HG03045 (cell line): ENCODE data around the gene PRKG1.
"Not testable (repeated sequence)": the region's sequence is repeated elsewhere in the genome, so short reads cannot be mapped to it uniquely, and the experiment has no call there.

Source experiments
- ATAC-seq: cut with Tn5 transposase; IDR thresholded peaks from one replicate; pipeline ENCODE4 v1.9.1; 2021; ENCODE audit warnings: mild to moderate bottlenecking, moderate library complexity; ENCODE audit not compliant: unreplicated experiment

Gene PRKG1

DNA sequence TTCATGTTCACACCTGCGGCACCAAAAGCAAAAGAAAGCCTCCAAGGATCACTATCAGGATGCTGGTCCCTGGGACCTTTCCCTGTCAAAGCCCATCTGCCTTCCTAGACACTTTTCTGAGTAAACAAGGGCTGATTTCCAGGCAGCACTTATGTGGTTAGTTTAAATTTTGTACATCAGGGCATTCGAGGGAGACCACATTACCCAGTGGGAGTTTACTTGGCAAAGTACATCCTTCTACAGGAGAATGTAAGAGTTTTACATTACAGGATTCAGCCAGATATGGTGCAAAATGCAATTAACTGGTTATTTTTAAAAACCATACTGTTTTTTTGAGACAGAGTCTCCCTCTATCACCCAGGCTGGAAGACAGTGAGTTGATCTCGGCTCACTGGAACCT is 493.0 kb downstream of the PRKG1 start:
- no peak for ATAC-seq

DNA sequence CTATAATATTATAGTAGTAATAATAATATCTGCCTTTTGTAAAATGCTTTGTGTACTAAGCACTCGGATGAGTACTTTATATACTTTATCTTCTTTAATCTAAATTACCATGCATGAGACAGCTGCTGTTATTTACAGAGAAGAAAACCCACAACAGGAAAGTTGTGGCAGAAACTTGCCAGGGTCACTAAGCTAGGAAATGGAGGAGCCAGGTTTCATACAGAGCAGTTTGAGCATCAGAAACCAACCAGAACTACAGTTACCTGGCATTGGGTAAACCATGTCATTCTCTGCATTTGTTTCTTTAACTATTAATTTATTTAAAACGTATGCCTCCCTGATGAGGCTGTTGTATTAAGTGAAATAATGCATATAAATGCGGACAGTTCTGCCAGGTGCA is 495.2 kb downstream of the PRKG1 start:
- no peak for ATAC-seq

DNA sequence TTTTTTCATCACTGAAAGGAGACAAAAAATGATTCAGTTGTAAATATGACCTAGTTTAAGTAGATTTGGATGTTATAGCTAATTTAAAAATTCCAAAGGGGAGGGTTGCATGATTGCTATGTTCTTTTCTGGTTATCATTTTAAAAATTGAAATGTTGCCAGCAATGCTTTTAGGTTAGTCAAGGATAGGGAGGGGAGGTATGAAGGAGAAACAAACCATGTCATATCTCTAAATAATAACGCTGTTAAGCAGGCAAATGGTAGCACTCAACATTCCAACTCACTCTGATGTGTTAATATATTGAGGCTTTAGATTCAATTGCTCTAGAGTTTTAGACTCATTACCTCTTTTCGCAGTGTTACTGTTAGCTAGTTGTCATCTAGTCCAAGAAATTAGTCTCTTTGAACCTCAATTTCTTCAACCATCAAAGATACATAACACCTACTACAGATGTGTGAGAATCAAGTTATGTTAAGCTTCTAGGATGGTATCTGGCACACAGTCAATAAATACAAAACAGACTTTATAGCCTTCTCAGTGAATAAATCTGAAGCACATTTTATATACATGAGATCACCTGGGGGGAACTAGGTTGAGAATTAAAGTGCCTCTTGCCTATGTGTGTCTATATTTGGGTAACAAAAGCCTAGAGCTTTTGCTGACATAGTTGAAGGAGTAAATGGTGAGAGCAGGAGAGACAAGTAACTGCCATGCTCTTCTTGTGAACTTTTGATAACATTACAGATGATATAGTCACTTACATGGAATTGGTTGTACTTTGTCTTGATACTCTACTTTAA is 500.2 kb downstream of the PRKG1 start:
- ATAC-seq, result no peak

DNA sequence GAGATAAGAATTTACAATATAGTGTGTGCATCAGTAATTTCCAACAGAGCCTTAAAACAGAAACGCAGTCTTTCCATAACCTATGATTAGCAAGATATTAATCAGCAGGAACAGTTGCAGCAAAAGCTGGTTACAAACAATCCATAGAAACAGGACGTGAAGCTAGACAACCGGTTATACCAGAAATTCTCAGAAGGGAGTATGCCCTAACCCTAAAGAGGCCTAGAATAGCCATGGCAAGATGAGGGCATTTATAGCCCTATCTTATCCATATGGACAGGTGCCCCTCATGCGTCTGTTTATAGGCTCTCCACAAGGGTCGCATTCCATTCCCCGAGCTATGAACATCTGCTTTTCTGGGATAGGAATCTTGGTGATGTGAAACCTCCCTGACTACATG is 506.9 kb downstream of the PRKG1 start:
- not testable (repeated sequence) for ATAC-seq

DNA sequence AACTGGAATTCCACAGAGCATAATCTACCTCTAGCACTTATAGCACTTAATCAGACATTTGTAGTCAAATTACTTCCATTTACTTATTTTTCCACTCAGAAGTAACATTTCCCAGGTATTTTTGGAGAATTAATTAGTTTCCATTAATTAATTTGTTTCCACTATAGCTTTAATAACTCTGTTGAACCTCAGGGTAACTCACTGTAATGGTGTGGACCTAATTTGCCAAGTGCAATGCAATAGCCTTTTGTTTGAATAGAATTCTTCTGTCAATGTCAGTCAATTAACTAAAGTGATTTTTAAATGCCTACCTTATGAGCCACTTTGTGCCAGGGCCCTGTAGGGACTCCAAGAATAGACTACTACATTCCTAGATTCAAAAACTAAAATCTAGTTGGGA is 509.7 kb downstream of the PRKG1 start:
- ATAC-seq, result no peak

DNA sequence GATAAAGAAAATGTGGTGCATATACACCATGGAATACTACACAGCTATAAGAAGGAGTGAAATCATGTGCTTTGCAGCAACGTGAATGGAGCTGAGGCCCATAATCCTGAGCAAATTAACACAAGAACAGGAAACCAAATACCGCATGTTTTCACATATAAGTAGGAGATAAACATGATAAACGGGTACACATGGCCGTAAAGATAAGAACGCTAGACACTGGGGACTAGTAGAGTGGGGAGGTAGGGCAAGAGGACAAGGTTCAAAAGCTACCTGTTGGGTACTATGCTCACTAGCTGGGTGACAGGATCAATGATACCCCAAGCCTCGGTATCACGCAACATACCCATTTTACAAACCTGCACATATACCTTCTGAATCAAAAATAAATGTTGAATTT is 511.5 kb downstream of the PRKG1 start:
- no peak for ATAC-seq

DNA sequence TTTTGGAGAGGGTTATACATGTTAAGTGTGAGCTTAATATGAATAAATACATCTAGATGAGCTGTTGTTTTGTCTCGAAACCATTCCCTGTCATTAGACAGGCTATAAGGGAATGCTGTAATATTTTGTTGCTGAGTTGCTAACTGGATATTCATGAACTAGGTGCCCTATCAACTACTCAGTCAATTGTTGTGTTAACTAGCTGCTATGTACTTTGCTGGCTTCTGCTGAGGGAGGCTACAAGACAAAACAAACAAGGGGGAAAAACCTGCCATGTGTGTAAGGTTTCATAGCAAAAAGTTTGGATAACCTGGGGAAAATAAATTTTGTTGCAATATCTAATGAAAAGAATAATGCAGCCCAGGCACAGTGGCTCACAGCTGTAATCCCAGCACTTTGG is 514.7 kb downstream of the PRKG1 start:
- no peak for ATAC-seq

DNA sequence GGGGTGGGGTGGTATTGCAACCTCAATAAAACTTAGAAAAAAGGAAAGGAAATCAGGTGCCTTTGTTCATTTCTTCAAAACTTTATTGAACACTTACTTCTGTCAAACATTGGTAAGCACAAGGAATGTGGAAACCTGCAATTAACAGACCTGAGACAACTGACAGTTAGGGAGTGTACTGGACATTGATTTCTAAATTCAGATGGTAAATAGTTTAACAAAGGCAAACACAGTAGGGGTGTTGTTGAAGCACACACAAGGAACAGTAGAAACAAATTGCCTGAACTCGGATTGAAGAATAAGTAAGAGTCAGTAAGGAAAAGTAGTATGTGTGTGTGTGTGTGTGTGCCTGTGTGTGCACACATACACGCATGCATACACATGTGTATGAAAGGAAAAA is 516.5 kb downstream of the PRKG1 start:
- ATAC-seq, result no peak

DNA sequence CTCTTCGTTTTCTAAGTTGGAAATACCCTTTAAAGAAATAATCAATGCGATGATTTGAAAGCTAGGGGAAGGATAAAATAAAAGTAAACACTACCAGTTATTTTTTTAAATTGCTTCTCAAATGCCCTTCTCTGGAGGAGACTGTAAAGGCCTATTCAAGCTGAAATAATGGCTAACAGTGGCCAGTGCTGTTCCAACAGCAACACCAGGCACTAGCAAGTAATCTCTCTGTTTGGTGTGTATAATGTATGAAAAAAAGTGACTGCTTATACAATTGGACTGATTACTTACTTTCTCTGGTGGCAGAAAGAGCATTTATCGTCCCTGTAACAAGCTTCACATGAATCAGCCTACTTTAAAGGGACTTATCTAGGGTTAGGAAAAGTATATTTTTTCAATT is 522.4 kb downstream of the PRKG1 start:
- ATAC-seq, result no peak

DNA sequence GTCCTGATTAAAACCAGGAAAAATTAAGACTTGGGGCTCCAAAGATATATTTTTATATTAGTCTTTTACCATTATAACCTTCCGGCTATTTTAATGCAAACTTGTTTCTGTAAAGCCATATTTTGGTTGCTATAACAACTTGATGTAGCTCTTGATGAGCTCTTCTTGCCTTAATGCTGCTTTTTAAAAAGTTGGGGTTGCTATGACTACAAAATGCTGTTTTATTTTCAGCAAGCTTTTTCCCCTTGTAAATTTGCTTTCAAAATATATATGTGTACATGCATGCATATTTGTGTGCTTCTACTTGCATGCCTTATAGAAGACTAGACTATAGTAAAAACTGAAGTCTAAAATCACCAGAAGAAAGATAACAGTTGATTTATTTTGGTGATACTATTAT is 525.4 kb downstream of the PRKG1 start:
- no peak for ATAC-seq

DNA sequence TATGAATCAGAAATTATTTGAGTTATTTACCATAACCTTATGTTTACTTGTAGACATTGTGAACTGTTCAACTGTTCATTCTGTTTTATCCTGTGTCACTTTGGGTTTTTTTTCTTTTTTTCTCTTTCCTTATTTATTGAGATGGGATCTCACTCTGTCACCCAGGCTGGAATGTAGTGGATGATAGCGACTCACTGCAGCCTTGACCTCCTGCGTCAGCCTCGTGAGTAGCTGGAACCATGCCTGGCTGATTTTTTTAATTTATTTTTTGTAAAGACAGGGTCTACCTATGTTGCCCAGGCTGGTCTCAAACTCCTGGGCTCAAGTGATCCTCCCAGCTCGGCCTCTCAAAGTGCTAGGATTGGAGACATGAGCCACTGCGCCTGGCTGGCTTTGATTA is 528.0 kb downstream of the PRKG1 start:
- no peak for ATAC-seq

DNA sequence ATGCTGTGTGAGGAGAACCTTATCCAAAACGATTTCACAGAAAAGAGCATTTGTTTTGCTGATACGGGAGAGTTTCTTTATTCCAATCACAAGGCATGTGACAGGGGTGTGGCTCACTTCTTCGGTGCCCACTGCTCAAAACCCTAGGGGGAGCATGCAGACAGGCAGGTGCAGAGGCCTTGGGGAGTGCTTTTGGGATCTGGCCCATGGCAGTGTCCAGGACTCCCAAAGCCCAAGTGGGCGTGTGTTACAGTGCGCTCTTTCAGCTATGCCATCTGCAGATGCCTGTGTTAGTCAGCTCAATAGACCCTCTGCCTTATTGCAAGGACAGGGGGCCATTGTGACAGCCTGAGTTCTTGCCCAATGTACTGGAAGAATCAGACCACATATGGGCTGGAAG is 530.3 kb downstream of the PRKG1 start:
- no peak for ATAC-seq

DNA sequence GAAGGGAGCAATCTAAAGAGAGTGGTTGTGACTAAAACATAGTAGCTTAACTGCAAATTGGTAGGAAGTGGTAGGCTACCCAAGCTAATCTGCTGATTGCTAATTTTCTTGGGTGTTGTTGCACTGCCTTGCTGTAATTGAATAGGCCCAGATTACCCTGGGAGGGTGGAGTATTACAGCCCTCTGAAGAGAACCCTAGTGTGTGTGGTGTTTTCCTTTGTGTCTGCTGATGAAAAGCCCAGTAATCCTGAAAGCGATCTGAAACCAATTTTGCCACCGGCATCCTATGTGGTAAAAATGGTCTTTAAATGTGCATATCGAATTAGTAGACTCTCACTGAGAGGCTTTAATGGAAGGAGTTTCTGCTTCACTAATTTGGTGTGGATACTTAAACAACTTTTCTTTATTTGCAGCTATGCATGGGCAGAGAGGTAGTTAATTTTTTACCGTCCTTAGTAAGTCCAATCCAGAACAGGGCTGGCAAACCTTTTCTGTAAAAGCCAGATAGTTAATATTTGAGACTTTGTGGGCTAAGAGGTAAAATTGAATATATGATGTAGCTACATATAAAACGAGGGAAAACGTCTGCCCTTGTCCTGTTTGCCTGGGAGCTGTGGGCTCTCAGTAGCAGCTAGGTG is 532.7 kb downstream of the PRKG1 start:
- ATAC-seq, result no peak

DNA sequence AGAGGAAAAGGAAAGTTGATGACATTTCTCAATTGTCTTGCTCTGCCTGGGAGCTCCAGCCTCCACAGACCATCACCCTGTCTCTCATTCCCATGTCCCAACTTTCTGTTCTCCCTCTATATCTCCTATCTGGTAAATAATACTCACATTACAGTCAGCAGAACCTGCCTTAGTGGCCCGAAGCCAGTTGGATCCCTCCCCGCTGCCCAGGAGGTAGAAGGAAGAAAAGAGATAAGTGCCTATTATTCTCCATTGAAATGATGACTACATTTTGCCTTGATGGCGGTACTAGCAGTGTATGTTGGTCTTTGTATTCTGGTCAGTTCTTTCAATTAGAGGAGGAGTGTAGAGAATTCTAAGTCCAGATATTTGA is 533.2 kb downstream of the PRKG1 start:
- no peak for ATAC-seq

DNA sequence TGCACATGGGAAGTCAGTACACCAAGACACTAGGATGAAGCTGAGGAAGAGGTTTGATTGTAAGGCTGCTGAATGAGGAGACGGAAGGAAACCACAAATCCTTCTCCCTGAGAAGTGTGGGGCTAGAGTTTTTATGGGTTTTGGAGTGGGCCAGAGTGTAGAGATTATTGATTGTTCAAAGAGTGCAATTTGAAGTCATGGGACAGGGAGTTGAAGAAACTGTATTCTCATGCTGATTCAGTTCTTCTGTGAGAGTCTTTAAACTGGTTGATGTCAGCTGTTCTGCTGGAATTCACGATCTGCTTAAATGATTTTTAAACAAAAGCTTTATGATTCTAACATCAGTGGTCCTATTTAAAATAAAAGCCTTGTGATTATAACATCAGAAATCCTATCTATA is 533.9 kb downstream of the PRKG1 start:
- no peak for ATAC-seq

DNA sequence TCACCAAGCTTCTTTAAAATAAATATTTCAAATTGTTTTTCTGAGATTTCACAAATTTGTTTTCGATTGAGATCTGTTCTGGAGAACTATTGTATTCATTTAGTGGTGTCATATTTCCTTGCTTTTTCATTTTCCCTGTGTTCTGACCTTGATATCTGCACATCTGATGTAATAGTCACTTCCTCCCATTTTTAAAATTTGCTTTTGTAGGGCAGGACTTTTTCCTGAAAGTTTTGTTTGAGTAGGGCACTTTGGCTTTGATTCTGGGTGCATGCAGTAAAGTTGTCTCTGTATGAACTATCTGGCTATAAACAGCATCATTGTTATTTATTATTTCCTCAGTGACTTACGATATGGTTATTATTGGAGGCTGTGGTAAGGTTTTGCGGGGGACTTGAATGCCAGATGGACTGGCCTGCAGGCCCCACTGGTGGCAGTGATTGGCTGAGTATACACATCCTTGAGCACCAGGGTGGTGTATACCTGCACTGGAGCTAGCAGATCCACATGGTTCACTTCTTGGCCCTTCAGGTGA is 541.5 kb downstream of the PRKG1 start:
- ATAC-seq, result no peak

DNA sequence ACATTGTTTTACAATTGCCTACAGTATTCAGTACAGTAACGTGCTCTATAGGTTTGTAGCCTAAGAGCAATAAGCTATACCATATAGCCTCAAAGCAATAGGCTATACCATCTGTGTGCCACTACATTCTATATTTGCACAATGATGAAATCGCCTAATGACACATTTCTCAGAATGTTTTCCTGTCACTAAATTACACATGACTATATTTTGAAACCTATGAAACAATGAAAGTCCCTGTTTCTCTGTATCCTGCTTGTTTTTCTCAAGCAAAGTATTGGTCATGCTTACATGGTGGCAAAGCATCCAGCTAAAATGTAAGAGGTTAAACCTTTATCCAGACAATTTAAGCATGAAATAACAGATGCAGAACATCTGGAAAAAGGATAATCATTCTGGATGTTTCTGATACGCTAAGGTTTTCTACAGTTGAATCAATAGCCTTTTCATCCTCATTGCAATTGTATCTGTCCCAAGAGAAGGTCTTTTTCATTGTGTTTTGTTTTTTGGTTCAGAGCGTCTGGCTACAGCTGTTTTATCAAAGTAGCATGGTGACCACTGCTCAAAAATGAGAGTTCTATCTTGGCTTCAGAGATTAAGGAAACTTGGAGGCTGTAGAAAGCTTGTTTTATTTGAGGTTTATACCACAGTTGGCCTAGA is 543.4 kb downstream of the PRKG1 start:
- ATAC-seq, result no peak

DNA sequence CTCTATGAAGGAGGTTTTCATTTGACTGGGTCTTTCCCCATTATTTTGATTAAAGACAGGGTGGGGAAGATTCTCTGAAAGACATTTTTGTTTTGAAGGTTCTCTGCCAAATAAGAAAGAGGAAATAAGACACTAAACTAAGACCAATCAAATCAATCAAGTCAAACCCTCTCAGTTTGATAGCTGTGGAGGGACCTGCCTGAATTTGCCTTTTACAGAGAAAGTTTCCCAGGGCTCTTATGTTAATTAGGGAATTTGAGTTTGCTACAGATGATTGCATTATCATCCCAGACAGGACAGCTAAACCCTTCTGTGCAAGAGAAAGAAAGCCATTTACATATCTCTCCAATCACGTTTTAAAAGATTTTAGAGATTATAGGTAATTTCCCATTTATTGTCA is 545.1 kb downstream of the PRKG1 start:
- ATAC-seq, result no peak

DNA sequence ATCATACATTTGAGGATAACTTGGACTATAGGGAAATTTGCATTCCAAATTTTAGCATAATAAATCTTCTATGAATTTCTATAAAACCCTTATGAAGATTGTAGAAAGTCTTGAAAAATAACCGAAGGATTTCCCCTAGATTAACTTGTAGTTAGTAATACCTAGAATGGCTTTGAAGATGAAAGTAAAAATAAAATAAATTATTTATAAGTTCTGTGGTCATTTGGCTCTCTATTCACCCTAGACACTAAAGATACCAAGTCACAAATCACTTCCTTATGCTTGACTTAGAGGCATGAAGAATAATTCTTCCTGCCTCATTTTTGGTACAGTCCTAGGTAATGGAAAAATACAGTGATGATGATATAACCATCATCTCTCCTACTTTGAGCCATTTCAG is 545.8 kb downstream of the PRKG1 start:
- ATAC-seq, result no peak

DNA sequence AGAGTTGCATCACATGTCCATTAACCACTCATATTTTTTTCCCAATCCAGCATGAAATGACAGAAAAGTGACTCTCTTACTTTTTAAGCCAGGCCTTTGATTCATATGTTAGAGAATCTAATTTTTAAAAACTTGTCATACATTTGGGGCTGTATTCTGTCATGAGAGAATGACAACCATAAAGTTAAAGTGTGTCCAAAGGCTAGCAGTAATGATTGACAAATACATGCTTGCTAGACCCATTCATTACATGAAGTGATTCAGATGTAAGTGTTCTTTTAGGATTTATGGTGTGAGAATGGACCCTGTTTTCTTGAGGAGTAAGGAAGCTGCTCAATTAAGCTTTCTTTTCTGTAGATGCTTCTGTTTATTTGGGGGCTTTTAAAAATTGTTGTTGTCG is 549.7 kb downstream of the PRKG1 start:
- ATAC-seq, result no peak

DNA sequence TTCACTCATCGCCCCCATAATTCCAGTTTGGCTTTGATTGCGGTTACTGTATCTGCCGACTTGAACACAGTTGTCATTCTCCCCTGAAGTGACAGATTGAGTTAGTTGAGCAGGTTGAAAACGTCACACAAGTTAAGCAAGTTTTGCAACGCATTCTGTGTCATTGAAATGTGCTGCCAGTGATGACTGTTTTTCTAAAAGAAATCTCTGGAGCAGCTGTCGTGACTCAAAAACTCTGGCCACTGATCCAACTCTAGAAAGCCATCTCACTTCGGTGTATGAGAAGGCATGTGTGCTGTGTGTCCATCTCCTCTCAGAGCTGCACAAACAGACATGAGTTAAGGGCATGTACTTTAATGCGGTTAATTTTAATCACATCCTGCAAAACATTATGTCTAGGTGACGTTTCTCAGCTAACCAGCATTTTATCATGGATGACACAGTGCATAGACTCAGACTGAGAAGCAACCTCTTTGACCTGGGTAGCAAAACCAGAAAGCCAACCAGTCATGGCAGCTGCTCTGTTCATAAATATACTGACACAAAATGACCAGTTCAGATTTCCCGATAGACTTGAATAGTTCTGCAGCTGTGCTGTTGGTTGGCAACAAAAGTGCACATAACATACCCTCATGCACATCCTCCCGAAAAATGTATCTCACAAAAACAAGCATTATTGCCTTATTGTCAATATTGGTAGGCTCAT is 555.8 kb downstream of the PRKG1 start:
- ATAC-seq, result no peak

DNA sequence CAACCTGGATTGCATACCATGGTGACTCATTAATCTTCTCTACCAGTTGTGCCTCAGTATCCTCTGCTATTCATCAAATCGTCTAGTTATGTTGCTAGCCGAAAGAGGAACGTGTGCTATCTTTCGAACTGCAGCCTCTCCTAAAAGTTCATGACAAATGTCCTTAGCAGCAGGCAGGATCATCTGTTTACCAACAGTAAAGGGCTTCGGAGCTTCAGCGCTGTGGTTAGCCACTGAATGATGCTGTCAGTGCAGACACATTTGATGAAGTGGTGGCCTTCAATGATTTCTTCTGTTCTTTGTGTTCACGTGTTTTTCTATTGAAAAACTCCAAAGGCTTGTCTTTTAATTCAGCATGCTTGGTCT is 556.3 kb downstream of the PRKG1 start:
- no peak for ATAC-seq
